GM12878 (cell line): ENCODE measurements around the gene PLEKHD1. TPM values are rescaled to one million over a fixed set of nuclear protein-coding genes. Genes with fewer than 3 reads are reported as not detected.

ENCODE experiments used
- ATAC-seq: fragments of 200-7000 bp; cut with Tn5 transposase; 3 replicates; pipeline ENCODE4 v1.9.1; 2020; ENCODE audit warnings: mild to moderate bottlenecking, moderate library complexity
- BruUV-seq: library from RNA; stranded (reverse); fragments of 400-500 nt; replicated peaks from 2 replicates; lab custom pipeline; 2021; lab: Mats Ljungman, UMichigan
- CTCF ChIA-PET: fragments of 300-600 bp; sonication (Branson Sonifier 250); formaldehyde crosslinking; extraction: SDS; loops from one replicate; lab custom pipeline; 2021; ENCODE audit warnings: inconsistent platforms; lab: Yijun Ruan, JAX
- POLR2A ChIA-PET: fragments of 350-600 bp; formaldehyde crosslinking; extraction: SDS; loops from one replicate; lab custom pipeline; 2021; ENCODE audit warnings: inconsistent platforms; lab: Charles Lee
- RAD21 ChIA-PET: fragments of 300-600 bp; sonication (Branson Sonifier 250); formaldehyde crosslinking; loops from one replicate; lab custom pipeline; 2023; ENCODE audit warnings: antibody characterized with exemption; ENCODE audit not compliant: unreplicated experiment; lab: Charles Lee
- SMC1A ChIA-PET: fragments of 300-600 bp; sonication (Branson Sonifier 250); formaldehyde crosslinking; loops from one replicate; lab custom pipeline; 2023; ENCODE audit not compliant: unreplicated experiment, uncharacterized antibody; lab: Charles Lee
- DNase-seq: peaks from one replicate; pipeline ENCODE4 v3.0.0-alpha.2; 2011; ENCODE audit warnings: low read depth, low spot score
- FAIRE-seq: peaks from 3 replicates; lab custom pipeline; 2011; peaks lifted over from hg19 to GRCh38; lab: Jason Lieb, UNC
- H2AFZ ChIP-seq: 2 replicates; pipeline ENCODE4 v1.6.0; 2011; ENCODE audit warnings: low read depth, low read length, control low read depth; ENCODE audit not compliant: control insufficient read depth
- H3K27ac ChIP-seq: 2 replicates; pipeline ENCODE4 v1.5.1; 2011; ENCODE audit warnings: control low read depth; ENCODE audit not compliant: control insufficient read depth, insufficient read depth
- H3K27me3 ChIP-seq, 2 experiments: replicated peaks in 1 of 2; 2 replicates each; pipeline versions ENCODE4 v1.6.0 to v1.6.1; 2011; ENCODE audit warnings: low read length in 1 of 2; ENCODE audit not compliant: control insufficient read depth in 2 of 2, insufficient read depth in 2 of 2
- H3K36me3 ChIP-seq, 2 experiments: 2 replicates each; pipeline ENCODE4 v1.5.1; 2011; ENCODE audit warnings: low read length in 1 of 2; ENCODE audit not compliant: control insufficient read depth in 2 of 2, insufficient read depth in 2 of 2
- H3K4me1 ChIP-seq: 2 replicates; pipeline ENCODE4 v1.6.1; 2011; ENCODE audit warnings: mild to moderate bottlenecking, low read length, moderate library complexity, mixed read lengths; ENCODE audit not compliant: control insufficient read depth, insufficient read depth
- H3K4me2 ChIP-seq: 2 replicates; pipeline ENCODE4 v1.6.0; 2011; ENCODE audit warnings: control low read depth; ENCODE audit not compliant: control insufficient read depth, insufficient read depth
- H3K4me3 ChIP-seq: fragments of 200-600 bp; sonication (generic); 2 replicates; pipeline ENCODE4 v1.5.1; 2016
- H3K79me2 ChIP-seq: 2 replicates; pipeline ENCODE4 v1.6.0; 2011; ENCODE audit warnings: low read length; ENCODE audit not compliant: control insufficient read depth, insufficient read depth
- H3K9ac ChIP-seq: 2 replicates; pipeline ENCODE4 v1.8.0; 2011; ENCODE audit warnings: low read length, control low read depth, mixed read lengths; ENCODE audit not compliant: control insufficient read depth, insufficient read depth
- H3K9me3 ChIP-seq: replicated peaks from 3 replicates; pipeline ENCODE4 v1.5.1; 2011; ENCODE audit warnings: mild to moderate bottlenecking, low read length; ENCODE audit not compliant: control insufficient read depth, insufficient read depth
- H4K20me1 ChIP-seq: 2 replicates; pipeline ENCODE4 v1.6.0; 2011; ENCODE audit not compliant: control insufficient read depth, insufficient read depth
- BMI1 ChIP-seq: fragments of 450-650 bp; IDR thresholded peaks from 2 replicates; pipeline ENCODE4 v1.6.1; 2016; ENCODE audit warnings: mild to moderate bottlenecking, moderate library complexity, borderline replicate concordance
- CBFB ChIP-seq: IDR thresholded peaks from 2 replicates; pipeline ENCODE4 v1.6.1; 2016; ENCODE audit warnings: antibody characterized with exemption, low read depth
- CEBPZ ChIP-seq: fragments of 150-350 bp; IDR thresholded peaks from 2 replicates; pipeline ENCODE4 v1.6.1; 2016; ENCODE audit warnings: low read depth, low read length
- CHD1 ChIP-seq: IDR thresholded peaks from 2 replicates; pipeline ENCODE4 v1.6.1; 2012; ENCODE audit warnings: low read depth, low read length, improper control_type of control experiment
- KDM1A ChIP-seq: fragments of 200-600 bp; sonication (generic); IDR thresholded peaks from 2 replicates; pipeline ENCODE4 v1.6.1; 2016; ENCODE audit warnings: borderline replicate concordance
- MYC ChIP-seq: IDR thresholded peaks from 2 replicates; pipeline ENCODE4 v1.6.1; 2011; ENCODE audit warnings: mild to moderate bottlenecking, low read length, moderate library complexity, inconsistent platforms; ENCODE audit not compliant: insufficient read depth, insufficient replicate concordance, insufficient read length, severe bottlenecking
- POLR2AphosphoS2 ChIP-seq: IDR thresholded peaks from 2 replicates; pipeline ENCODE4 v1.6.1; 2011; ENCODE audit warnings: low read depth, mild to moderate bottlenecking, low read length, improper control_type of control experiment, moderate library complexity
- RFX5 ChIP-seq: IDR thresholded peaks from 2 replicates; pipeline ENCODE4 v1.6.1; 2011; ENCODE audit warnings: low read depth, low read length, improper control_type of control experiment
- RUNX3 ChIP-seq: IDR thresholded peaks from 2 replicates; pipeline ENCODE4 v1.6.1; 2012; ENCODE audit warnings: low read length, inconsistent platforms
- SIN3A ChIP-seq: IDR thresholded peaks from 2 replicates; pipeline ENCODE4 v1.6.1; 2012; ENCODE audit warnings: low read depth, low read length, improper control_type of control experiment
- SMC3 ChIP-seq: IDR thresholded peaks from 2 replicates; pipeline ENCODE4 v1.6.1; 2011; ENCODE audit warnings: low read length, improper control_type of control experiment, borderline replicate concordance
- SREBF1 ChIP-seq: IDR thresholded peaks from 2 replicates; pipeline ENCODE4 v1.6.1; 2012; ENCODE audit warnings: mild to moderate bottlenecking, low read length
- SUPT20H ChIP-seq: IDR thresholded peaks from 2 replicates; pipeline ENCODE4 v1.6.1; 2011; ENCODE audit warnings: low read depth, mild to moderate bottlenecking, low read length, moderate library complexity, borderline replicate concordance; ENCODE audit not compliant: control insufficient read depth
- ZNF274 ChIP-seq: IDR thresholded peaks from one replicate; pipeline ENCODE4 v1.8.0; 2011; ENCODE audit not compliant: insufficient read length, insufficient read depth
- WGBS: methylation state at CpG from one replicate; pipeline ENCODE4 v1.1.6; 2016; ENCODE audit warnings: low lambda C conversion rate; ENCODE audit not compliant: insufficient replicate concordance, insufficient coverage; ENCODE audit errors: missing lambda C conversion rate; 5-methylcytosine and 5-hydroxymethylcytosine counted together
- in situ Hi-C: fragments of 300-500 bp; cut with MboI; formaldehyde crosslinking; loops from 9 replicates; pipeline ENCODE4 v1.14.3; 2018; ENCODE audit warnings: mixed read lengths
- intact Hi-C: fragments of 100-400 bp; cut with micrococcal nuclease; formaldehyde crosslinking; loops from one replicate; pipeline ENCODE4 v1.14.2; 2022; ENCODE audit not compliant: unreplicated experiment
- polyA plus RNA-seq, 11 experiments: library from polyadenylated mRNA; depleted of rRNA in 4 of 11; unstranded in 6 of 11; stranded (reverse) in 5 of 11; fragments of >200 nt; fragmentation: Nextera tagmentation in 4 of 11; fragmentation: Illumina TruSeq in 1 of 11; extraction: Ambion mirVana in 4 of 11; extraction: Trizol in 1 of 11; gene quantifications; 1 replicate in 1 of 11; 2 replicates in 10 of 11; pipeline versions ENCODE4 v1.2.1 to v1.2.3, GENCODE V29; 2011 to 2016; ENCODE audit warnings: inconsistent platforms in 2 of 11, missing spikeins in 2 of 11, low read depth in 1 of 11
- total RNA-seq, 4 experiments: library from RNA; depleted of rRNA in 3 of 4; stranded (reverse); fragments of >200 nt in 3 of 4; fragmentation: Illumina TruSeq in 1 of 4; extraction: Trizol in 1 of 4; gene quantifications; 2 replicates each; pipeline versions ENCODE4 v1.2.1 to v1.2.3, GENCODE V29; 2013 to 2021
- TF ChIP-seq, protein P1 (sequence below): IDR thresholded peaks from 2 replicates; pipeline ENCODE4 v1.6.1; 2012; ENCODE audit warnings: low read depth, low read length, improper control_type of control experiment

PLEKHD1 gene
- total and polyA plus RNA-seq, 10 of the 15 experiments (the other 5 are each of a cell fraction or from before 2014, with no cell fraction given) = 0.01 to 0.08 (median 0.04) TPM; not detected in 6

GRCh38 chr14:69529563-69529962 lies 45.0 kb downstream of the PLEKHD1 start:
- no TSS peak for BruUV-seq
- H4K20me1 ChIP-seq = no peaks in the 10 kb centered on the region
- no peak overlapping the region for H3K9ac ChIP-seq
- WGBS = 49% methylated on average over 3 of the region's 3 CpGs
- H3K27me3 ChIP-seq = peaks cover 2 to 3% of the 10 kb centered on the region in 2 experiments
- H3K9me3 ChIP-seq = no peaks in the 10 kb centered on the region
- FAIRE-seq (no peak), DNase-seq (no peak), ATAC-seq (no peak)
- ChIA-PET POLR2A (no interaction called here), SMC1A (no interaction called here), RAD21 (interaction anchor here (0.8 kb wide), 1 partner anchor 71 kb away, joined by 4 read pairs; no protein-coding TSS in a partner anchor), CTCF (interaction anchor here (1.5 kb wide), 1 partner anchor 14 kb away, joined by 4 read pairs; no protein-coding TSS in a partner anchor)
- intact Hi-C loops = no loop called here
- H3K36me3 ChIP-seq = no peaks in the 10 kb centered on the region
- H2AFZ ChIP-seq = no peak overlapping the region
- H3K4me1 ChIP-seq = no peaks in the 10 kb centered on the region
- TF ChIP-seq CBFB = no peak
- no peak for TF ChIP-seq ZNF274
- TF ChIP-seq SMC3 = no peak
- no peak for TF ChIP-seq BMI1
- TF ChIP-seq CHD1 = no peak
- TF ChIP-seq SREBF1 = no peak
- TF ChIP-seq SIN3A = no peak
- TF ChIP-seq RFX5 = no peak
- TF ChIP-seq KDM1A = no peak
- TF ChIP-seq MYC = no peak
- TF ChIP-seq POLR2AphosphoS2 = no peak
- no peak for TF ChIP-seq RUNX3
- TF ChIP-seq SUPT20H = no peak
- no peak for TF ChIP-seq CEBPZ
- TF ChIP-seq, protein P1, sequence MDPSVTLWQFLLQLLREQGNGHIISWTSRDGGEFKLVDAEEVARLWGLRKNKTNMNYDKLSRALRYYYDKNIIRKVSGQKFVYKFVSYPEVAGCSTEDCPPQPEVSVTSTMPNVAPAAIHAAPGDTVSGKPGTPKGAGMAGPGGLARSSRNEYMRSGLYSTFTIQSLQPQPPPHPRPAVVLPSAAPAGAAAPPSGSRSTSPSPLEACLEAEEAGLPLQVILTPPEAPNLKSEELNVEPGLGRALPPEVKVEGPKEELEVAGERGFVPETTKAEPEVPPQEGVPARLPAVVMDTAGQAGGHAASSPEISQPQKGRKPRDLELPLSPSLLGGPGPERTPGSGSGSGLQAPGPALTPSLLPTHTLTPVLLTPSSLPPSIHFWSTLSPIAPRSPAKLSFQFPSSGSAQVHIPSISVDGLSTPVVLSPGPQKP = no peak
- no peak overlapping the region for H3K4me2 ChIP-seq
- no peaks in the 10 kb centered on the region for H3K79me2 ChIP-seq
- in situ Hi-C loops = no loop called here
- no peak overlapping the region for H3K4me3 ChIP-seq
- H3K27ac ChIP-seq = no peak overlapping the region
